GM21786 (cell line): ENCODE results near the gene MARVELD3.
"Not testable (repeated sequence)": the region's sequence is repeated elsewhere in the genome, so short reads cannot be mapped to it uniquely, and the experiment has no call there.

Experiments
- ATAC-seq: cut with Tn5 transposase; IDR thresholded peaks from one replicate; pipeline ENCODE4 v1.9.1; 2021; ENCODE audit not compliant: unreplicated experiment

MARVELD3 gene

GRCh38 chr16:71626018-71626857 lies at the start of gene MARVELD3:
Gene MARVELD3 (plus strand): TSS chr16:71626184. CDS start chr16:71626230, 46 bp downstream.
- no peak for ATAC-seq

GRCh38 chr16:71576971-71577370 lies 49.0 kb upstream of the MARVELD3 start, which contains the start of gene TAT:
Gene TAT (minus strand): TSS chr16:71577092. CDS start chr16:71576415, 677 bp downstream.
- no peak for ATAC-seq

- not testable (repeated sequence) for ATAC-seq
Measured at GRCh38 chr16:71582553-71582848, 43.5 kb upstream of the MARVELD3 start.

GRCh38 chr16:71584543-71585317 lies 41.3 kb upstream of the MARVELD3 start:
- no peak for ATAC-seq

GRCh38 chr16:71585318-71585703 lies 40.7 kb upstream of the MARVELD3 start:
- no peak for ATAC-seq

- not testable (repeated sequence) for ATAC-seq
Measured at GRCh38 chr16:71589334-71589733, 36.6 kb upstream of the MARVELD3 start.

- not testable (repeated sequence) for ATAC-seq
Measured at GRCh38 chr16:71590071-71590470, 35.9 kb upstream of the MARVELD3 start.

- no peak for ATAC-seq
Measured at GRCh38 chr16:71590584-71590983, 35.4 kb upstream of the MARVELD3 start.

GRCh38 chr16:71591917-71592316 lies 34.1 kb upstream of the MARVELD3 start:
- no peak for ATAC-seq

- no peak for ATAC-seq
Measured at GRCh38 chr16:71593048-71593999, 32.7 kb upstream of the MARVELD3 start.

- no peak for ATAC-seq
Measured at GRCh38 chr16:71594000-71594646, 31.9 kb upstream of the MARVELD3 start.

GRCh38 chr16:71595340-71595826 lies 30.6 kb upstream of the MARVELD3 start:
- not testable (repeated sequence) for ATAC-seq

- ATAC-seq: not testable (repeated sequence)
Measured at GRCh38 chr16:71598426-71598825, 27.6 kb upstream of the MARVELD3 start.

- no peak for ATAC-seq
Measured at GRCh38 chr16:71600822-71601221, 25.2 kb upstream of the MARVELD3 start.

- no peak for ATAC-seq
Measured at GRCh38 chr16:71609066-71609465, 16.9 kb upstream of the MARVELD3 start.

- no peak for ATAC-seq
Measured at GRCh38 chr16:71610447-71610846, 15.5 kb upstream of the MARVELD3 start.

GRCh38 chr16:71610936-71611871 lies 14.8 kb upstream of the MARVELD3 start:
- ATAC-seq: no peak

- ATAC-seq: not testable (repeated sequence)
Measured at GRCh38 chr16:71614956-71615355, 11.0 kb upstream of the MARVELD3 start.

- ATAC-seq: no peak
Measured at GRCh38 chr16:71618429-71618828, 7.6 kb upstream of the MARVELD3 start.
